ENCODE measurements around the gene CLIC4. TPM values are rescaled to one million over a fixed set of nuclear protein-coding genes. Genes with fewer than 3 reads are reported as not detected.
"Not testable (repeated sequence)": the region's sequence is repeated elsewhere in the genome, so short reads cannot be mapped to it uniquely, and the experiment has no call there.

The CLIC4 gene
- polyA plus RNA-seq, 2 donors: 15.3 to 29.8 TPM

DNA sequence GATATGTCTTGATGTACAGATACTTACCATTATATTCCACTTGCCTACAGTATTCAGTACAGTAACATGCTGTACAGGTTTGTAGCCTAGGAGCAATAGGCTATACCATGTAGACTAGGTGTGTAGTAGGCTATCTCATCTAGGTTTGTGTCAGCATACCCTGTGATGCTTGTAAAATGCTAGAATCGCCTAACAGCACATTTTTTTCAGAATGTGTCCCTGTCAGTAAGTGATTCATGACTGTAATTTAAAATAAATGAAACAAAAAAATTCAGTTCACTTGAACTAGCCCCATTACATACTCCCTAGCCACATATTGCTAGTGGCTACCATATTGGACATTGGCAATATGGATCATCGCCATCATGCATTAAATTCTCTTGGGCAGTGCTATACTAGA, 51.3 kb downstream of the CLIC4 start:
- H3K27ac ChIP-seq (ENCODE audit: low read depth in 2 of 2, low read length in 1 of 2): no peak overlapping the region
- H3K36me3 ChIP-seq (ENCODE audit: control insufficient read depth in 2 of 2, insufficient read depth in 2 of 2, low read length in 1 of 2): no peaks in the 10 kb centered on the region
- no peaks in the 10 kb centered on the region for H3K9me3 ChIP-seq (ENCODE audit: control insufficient read depth in 2 of 2, insufficient read depth in 1 of 2, low read depth in 1 of 2, low read length in 1 of 2)
- H3K4me1 ChIP-seq (ENCODE audit: control insufficient read depth in 2 of 2, insufficient read depth in 2 of 2, low read length in 1 of 2): no peaks in the 10 kb centered on the region
- H3K4me3 ChIP-seq (ENCODE audit: low read depth in 1 of 2, low read length in 2 of 2): no peak overlapping the region
- no peaks in the 10 kb centered on the region for H3K27me3 ChIP-seq (ENCODE audit: control insufficient read depth in 1 of 2, insufficient read depth in 2 of 2, low read length in 2 of 2)
- WGBS, 2 donors: 92 to 93% methylated on average over 2 of the region's 2 CpGs

DNA sequence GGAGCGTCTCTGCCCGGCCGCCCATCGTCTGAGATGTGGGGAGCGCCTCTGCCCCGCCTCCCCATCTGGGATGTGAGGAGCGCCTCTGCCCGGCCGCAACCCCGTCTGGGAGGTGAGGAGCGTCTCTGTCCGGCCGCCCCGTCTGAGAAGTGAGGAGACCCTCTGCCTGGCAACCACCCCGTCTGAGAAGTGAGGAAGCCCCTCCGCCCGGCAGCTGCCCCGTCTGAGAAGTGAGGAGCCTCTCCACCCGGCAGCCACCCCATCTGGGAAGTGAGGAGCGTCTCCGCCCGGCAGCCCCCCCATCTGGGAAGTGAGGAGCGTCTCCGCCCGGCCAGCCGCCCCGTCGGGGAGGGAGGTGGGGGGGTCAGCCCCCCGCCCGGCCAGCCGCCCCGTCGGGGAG, 54.0 kb downstream of the CLIC4 start:
- not testable (repeated sequence) for H3K9me3 ChIP-seq (ENCODE audit: control insufficient read depth in 2 of 2, insufficient read depth in 1 of 2, low read depth in 1 of 2, low read length in 1 of 2); H3K27ac ChIP-seq (ENCODE audit: low read depth in 2 of 2, low read length in 1 of 2); H3K27me3 ChIP-seq (ENCODE audit: control insufficient read depth in 1 of 2, insufficient read depth in 2 of 2, low read length in 2 of 2); H3K36me3 ChIP-seq (ENCODE audit: control insufficient read depth in 2 of 2, insufficient read depth in 2 of 2, low read length in 1 of 2); H3K4me1 ChIP-seq (ENCODE audit: control insufficient read depth in 2 of 2, insufficient read depth in 2 of 2, low read length in 1 of 2); H3K4me3 ChIP-seq (ENCODE audit: low read depth in 1 of 2, low read length in 2 of 2)
- WGBS, 2 donors: 91 to 94% methylated on average over 24 to 33 of the region's 33 CpGs

DNA sequence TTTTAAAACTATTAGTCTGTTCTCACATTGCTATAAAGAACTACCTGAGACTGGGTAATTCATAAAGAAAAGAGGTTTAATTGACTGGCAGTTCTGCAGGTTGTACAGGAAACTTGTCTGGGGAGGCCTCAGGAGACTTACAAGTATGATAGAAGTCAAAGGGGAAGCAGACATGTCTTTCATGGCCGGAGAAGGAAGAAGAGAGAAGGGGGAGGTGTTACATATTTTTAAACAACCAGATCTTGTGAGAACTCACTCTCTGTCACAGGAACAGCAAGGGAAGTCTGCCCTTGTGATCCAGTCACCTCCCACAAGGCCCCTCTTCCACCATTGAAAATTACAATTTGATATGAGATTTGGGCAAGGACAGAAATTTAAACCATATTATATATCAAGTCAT, 55.9 kb downstream of the CLIC4 start:
- Histone ChIP-seq H3K27me3 (ENCODE audit: control insufficient read depth in 1 of 2, insufficient read depth in 2 of 2, low read length in 2 of 2) (no peaks in the 10 kb centered on the region), H3K4me3 (ENCODE audit: low read depth in 1 of 2, low read length in 2 of 2) (no peak overlapping the region), H3K4me1 (ENCODE audit: control insufficient read depth in 2 of 2, insufficient read depth in 2 of 2, low read length in 1 of 2) (no peaks in the 10 kb centered on the region), H3K27ac (ENCODE audit: low read depth in 2 of 2, low read length in 1 of 2) (no peak overlapping the region), H3K36me3 (ENCODE audit: control insufficient read depth in 2 of 2, insufficient read depth in 2 of 2, low read length in 1 of 2) (no peaks in the 10 kb centered on the region), H3K9me3 (ENCODE audit: control insufficient read depth in 2 of 2, insufficient read depth in 1 of 2, low read depth in 1 of 2, low read length in 1 of 2) (no peaks in the 10 kb centered on the region)
- WGBS, 2 donors: 50% methylated on average over 1 of the region's 1 CpG

DNA sequence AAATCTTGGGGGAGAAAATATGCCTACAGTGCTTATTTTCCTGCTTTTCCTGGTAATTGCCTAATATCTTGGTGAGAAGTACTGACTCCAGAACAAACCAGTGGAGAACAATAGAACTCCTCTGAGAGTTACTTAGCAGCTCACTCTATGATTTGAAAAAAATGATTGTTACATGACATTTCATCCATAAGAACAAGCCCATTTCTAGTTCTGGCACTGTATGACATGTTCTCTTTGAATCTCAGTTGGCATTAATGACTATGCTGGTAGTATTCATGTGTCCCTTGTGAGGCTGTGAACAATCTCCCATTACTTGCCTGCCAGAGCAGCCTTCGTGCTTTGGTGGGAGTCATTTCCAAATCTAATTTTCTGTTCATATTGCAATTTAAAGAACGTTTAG, 58.0 kb downstream of the CLIC4 start:
- WGBS, 2 donors: 44 to 56% methylated on average over 2 of the region's 2 CpGs
- H3K9me3 ChIP-seq (ENCODE audit: control insufficient read depth in 2 of 2, insufficient read depth in 1 of 2, low read depth in 1 of 2, low read length in 1 of 2): no peaks in the 10 kb centered on the region
- no peaks in the 10 kb centered on the region for H3K27me3 ChIP-seq (ENCODE audit: control insufficient read depth in 1 of 2, insufficient read depth in 2 of 2, low read length in 2 of 2)
- H3K4me3 ChIP-seq (ENCODE audit: low read depth in 1 of 2, low read length in 2 of 2): no peak overlapping the region
- no peaks in the 10 kb centered on the region for H3K36me3 ChIP-seq (ENCODE audit: control insufficient read depth in 2 of 2, insufficient read depth in 2 of 2, low read length in 1 of 2)
- H3K4me1 ChIP-seq (ENCODE audit: control insufficient read depth in 2 of 2, insufficient read depth in 2 of 2, low read length in 1 of 2): no peaks in the 10 kb centered on the region
- H3K27ac ChIP-seq (ENCODE audit: low read depth in 2 of 2, low read length in 1 of 2): no peak overlapping the region

DNA sequence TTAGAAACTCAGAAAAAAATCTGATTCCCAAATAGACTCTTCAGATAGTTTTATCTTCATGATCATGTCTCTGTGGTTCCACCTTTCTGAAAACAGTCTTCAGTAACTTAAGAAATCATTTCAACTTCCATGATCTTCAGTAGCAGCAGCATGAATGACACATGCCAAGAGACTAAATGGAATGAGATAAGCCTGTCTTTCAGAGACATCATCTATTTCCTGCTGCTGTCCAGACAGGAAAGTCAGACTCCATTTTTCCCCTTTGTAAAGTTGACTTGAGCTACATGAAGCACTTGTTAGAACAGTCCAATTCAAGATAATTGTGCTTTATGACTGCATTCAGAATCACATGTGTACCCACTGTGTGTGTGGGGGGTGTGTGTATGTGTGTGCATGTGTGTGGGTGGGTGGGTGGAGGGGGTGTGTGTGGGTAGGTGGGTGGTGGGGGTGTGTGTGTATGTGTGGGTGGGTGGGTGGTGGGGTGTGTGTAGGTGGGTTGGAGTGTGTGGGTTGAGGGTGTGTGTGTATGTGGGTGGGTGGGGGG, 58.8 kb downstream of the CLIC4 start:
- Histone ChIP-seq H3K27me3 (ENCODE audit: control insufficient read depth in 1 of 2, insufficient read depth in 2 of 2, low read length in 2 of 2) (no peaks in the 10 kb centered on the region), H3K4me1 (ENCODE audit: control insufficient read depth in 2 of 2, insufficient read depth in 2 of 2, low read length in 1 of 2) (no peaks in the 10 kb centered on the region), H3K27ac (ENCODE audit: low read depth in 2 of 2, low read length in 1 of 2) (no peak overlapping the region), H3K36me3 (ENCODE audit: control insufficient read depth in 2 of 2, insufficient read depth in 2 of 2, low read length in 1 of 2) (no peaks in the 10 kb centered on the region), H3K9me3 (ENCODE audit: control insufficient read depth in 2 of 2, insufficient read depth in 1 of 2, low read depth in 1 of 2, low read length in 1 of 2) (no peaks in the 10 kb centered on the region), H3K4me3 (ENCODE audit: low read depth in 1 of 2, low read length in 2 of 2) (no peak overlapping the region)

DNA sequence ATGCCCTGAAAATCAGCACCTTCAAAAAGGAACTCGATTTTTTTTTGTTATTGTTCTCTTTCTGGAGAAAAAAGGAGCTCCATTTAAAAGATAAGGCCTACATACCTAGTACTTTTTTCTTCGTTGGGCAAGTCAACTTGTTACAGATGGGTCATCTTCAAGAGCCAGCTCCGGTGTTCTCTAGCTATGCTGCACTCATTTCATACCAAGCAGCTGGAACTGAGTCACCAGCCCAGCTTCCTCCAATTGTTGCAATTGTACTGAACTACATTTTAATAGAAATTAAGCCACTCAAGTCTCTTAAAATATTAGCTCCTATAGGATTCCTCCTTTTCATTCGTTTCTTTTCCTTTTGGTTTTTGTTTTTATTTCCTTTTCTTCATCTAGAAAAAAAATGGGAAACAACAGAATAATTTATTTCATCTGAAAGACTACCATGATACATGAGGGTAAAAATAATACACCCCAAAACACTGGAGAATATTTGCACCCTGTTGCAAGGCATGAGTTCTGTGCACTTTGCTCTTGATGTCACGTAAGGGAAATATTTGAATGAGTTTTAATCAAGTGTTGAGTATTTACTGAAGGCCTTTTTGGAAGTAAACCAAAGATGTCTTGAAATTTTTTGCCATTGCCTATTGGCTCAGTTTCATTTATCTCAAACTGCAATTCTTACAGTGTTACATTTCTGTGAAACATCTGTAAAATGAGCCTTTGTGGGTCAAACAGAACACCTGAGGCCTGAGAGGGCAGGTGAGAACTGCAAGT, 60.5 kb downstream of the CLIC4 start:
- H3K4me1 ChIP-seq (ENCODE audit: control insufficient read depth in 2 of 2, insufficient read depth in 2 of 2, low read length in 1 of 2): no peaks in the 10 kb centered on the region

DNA sequence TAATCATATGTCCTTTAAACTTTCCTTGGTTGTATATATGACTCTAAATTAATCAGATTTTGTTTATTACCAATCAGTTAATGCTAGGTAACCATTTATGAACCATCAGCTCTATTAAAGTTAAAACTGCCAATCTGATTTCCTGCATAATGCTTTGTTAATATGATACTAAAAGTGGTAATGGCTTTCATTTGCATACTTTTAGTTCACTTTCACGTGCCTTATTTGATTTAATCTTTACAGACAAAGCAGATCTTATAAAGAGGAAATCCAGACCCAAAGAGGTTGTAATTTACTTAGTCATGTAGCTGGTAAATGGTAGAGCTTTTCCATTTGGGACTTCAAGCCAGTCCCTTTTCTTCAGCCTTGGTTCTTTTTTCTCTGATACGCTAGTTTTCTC, 61.3 kb downstream of the CLIC4 start:
- 64 to 73% methylated on average over 2 of the region's 2 CpGs for WGBS, 2 donors
- Histone ChIP-seq H3K27ac (ENCODE audit: low read depth in 2 of 2, low read length in 1 of 2) (no peak overlapping the region), H3K27me3 (ENCODE audit: control insufficient read depth in 1 of 2, insufficient read depth in 2 of 2, low read length in 2 of 2) (no peaks in the 10 kb centered on the region), H3K4me3 (ENCODE audit: low read depth in 1 of 2, low read length in 2 of 2) (no peak overlapping the region), H3K9me3 (ENCODE audit: control insufficient read depth in 2 of 2, insufficient read depth in 1 of 2, low read depth in 1 of 2, low read length in 1 of 2) (no peaks in the 10 kb centered on the region), H3K4me1 (ENCODE audit: control insufficient read depth in 2 of 2, insufficient read depth in 2 of 2, low read length in 1 of 2) (no peaks in the 10 kb centered on the region), H3K36me3 (ENCODE audit: control insufficient read depth in 2 of 2, insufficient read depth in 2 of 2, low read length in 1 of 2) (no peaks in the 10 kb centered on the region)

More for the DNA sequence above, 60.5 kb downstream of the CLIC4 start:
- no peaks in the 10 kb centered on the region for H3K27me3 ChIP-seq (ENCODE audit: control insufficient read depth in 1 of 2, insufficient read depth in 2 of 2, low read length in 2 of 2)
- H3K36me3 ChIP-seq (ENCODE audit: control insufficient read depth in 2 of 2, insufficient read depth in 2 of 2, low read length in 1 of 2): no peaks in the 10 kb centered on the region
- H3K4me3 ChIP-seq (ENCODE audit: low read depth in 1 of 2, low read length in 2 of 2): no peak overlapping the region
- H3K27ac ChIP-seq (ENCODE audit: low read depth in 2 of 2, low read length in 1 of 2): no peak overlapping the region
- 64 to 72% methylated on average over 5 of the region's 5 CpGs for WGBS, 2 donors
- no peaks in the 10 kb centered on the region for H3K9me3 ChIP-seq (ENCODE audit: control insufficient read depth in 2 of 2, insufficient read depth in 1 of 2, low read depth in 1 of 2, low read length in 1 of 2)

DNA sequence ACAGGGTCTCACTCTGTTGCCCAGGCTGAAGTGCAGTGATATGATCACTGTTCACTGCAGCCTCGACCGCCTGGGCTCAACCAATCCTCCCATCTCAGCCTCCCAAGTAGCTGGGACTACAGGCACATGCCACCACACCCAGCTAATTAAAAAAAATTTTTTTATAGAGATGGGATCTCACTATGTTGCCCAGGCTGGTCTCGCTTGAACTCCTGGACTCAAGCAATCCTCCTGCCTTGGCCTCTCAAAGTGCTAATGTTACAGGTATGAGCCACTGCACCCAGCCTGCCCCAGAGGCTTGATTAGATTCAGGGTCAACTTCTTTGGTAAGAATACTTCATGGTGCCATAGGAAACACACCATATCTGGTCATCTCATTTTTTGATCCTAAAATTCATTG, 66.2 kb downstream of the CLIC4 start:
- 95 to 96% methylated on average over 3 of the region's 3 CpGs for WGBS, 2 donors
- not testable (repeated sequence) for H3K4me1 ChIP-seq (ENCODE audit: control insufficient read depth in 2 of 2, insufficient read depth in 2 of 2, low read length in 1 of 2); H3K4me3 ChIP-seq (ENCODE audit: low read depth in 1 of 2, low read length in 2 of 2); H3K9me3 ChIP-seq (ENCODE audit: control insufficient read depth in 2 of 2, insufficient read depth in 1 of 2, low read depth in 1 of 2, low read length in 1 of 2); H3K27me3 ChIP-seq (ENCODE audit: control insufficient read depth in 1 of 2, insufficient read depth in 2 of 2, low read length in 2 of 2); H3K36me3 ChIP-seq (ENCODE audit: control insufficient read depth in 2 of 2, insufficient read depth in 2 of 2, low read length in 1 of 2); H3K27ac ChIP-seq (ENCODE audit: low read depth in 2 of 2, low read length in 1 of 2)

DNA sequence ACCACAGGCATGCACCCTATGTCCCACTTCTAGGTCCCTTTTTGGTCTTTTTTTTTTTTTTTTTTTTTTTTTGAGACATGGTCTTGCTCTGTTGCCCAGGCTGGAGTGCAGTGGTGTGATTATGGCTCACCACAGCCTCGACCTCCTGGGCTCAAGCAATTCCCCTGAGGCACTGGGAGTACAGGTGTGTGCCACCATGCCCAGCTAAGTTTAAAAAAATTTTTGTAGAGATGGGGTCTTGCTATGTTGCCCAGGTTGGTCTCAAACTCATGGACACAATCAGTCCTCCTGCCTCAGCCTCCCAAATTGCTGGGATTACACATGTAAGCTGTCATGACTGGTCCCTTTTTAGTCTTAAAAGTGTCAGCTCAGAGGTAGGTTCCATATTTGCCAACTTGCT, 75.0 kb downstream of the CLIC4 start:
- H3K27ac ChIP-seq (ENCODE audit: low read depth in 2 of 2, low read length in 1 of 2); H3K36me3 ChIP-seq (ENCODE audit: control insufficient read depth in 2 of 2, insufficient read depth in 2 of 2, low read length in 1 of 2); H3K9me3 ChIP-seq (ENCODE audit: control insufficient read depth in 2 of 2, insufficient read depth in 1 of 2, low read depth in 1 of 2, low read length in 1 of 2); H3K4me1 ChIP-seq (ENCODE audit: control insufficient read depth in 2 of 2, insufficient read depth in 2 of 2, low read length in 1 of 2); H3K4me3 ChIP-seq (ENCODE audit: low read depth in 1 of 2, low read length in 2 of 2); H3K27me3 ChIP-seq (ENCODE audit: control insufficient read depth in 1 of 2, insufficient read depth in 2 of 2, low read length in 2 of 2): not testable (repeated sequence)
- WGBS, 2 donors: 74 to 82% methylated on average over 1 of the region's 1 CpG

DNA sequence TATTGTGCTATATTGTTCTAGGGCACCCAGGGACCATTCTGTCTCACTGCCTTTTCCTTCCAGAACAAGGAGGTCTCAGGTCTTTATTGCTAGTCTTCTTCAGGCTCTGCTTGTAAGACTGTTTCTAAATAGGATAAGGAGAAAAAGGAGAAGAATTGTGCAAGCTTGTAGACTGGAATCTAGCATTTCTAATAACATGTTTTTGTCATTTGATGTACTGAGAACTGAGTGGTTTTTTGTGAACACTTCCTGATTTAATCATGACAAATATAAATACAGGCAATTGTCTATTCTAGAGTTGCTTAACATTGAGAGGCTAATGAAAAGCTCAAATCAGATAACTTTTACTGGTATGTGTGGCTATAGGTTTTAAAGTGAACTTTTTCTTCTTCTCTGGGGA, 77.6 kb downstream of the CLIC4 start:
- H3K27me3 ChIP-seq (ENCODE audit: control insufficient read depth in 1 of 2, insufficient read depth in 2 of 2, low read length in 2 of 2): no peaks in the 10 kb centered on the region
- H3K4me1 ChIP-seq (ENCODE audit: control insufficient read depth in 2 of 2, insufficient read depth in 2 of 2, low read length in 1 of 2): no peaks in the 10 kb centered on the region
- H3K4me3 ChIP-seq (ENCODE audit: low read depth in 1 of 2, low read length in 2 of 2): no peak overlapping the region
- H3K9me3 ChIP-seq (ENCODE audit: control insufficient read depth in 2 of 2, insufficient read depth in 1 of 2, low read depth in 1 of 2, low read length in 1 of 2): no peaks in the 10 kb centered on the region
- no peaks in the 10 kb centered on the region for H3K36me3 ChIP-seq (ENCODE audit: control insufficient read depth in 2 of 2, insufficient read depth in 2 of 2, low read length in 1 of 2)
- H3K27ac ChIP-seq (ENCODE audit: low read depth in 2 of 2, low read length in 1 of 2): no peak overlapping the region
